GM19395 (cell line): ENCODE data around the gene SMIM43.
A peak's percentile ranks its signal among the peaks of the same experiment; 100 is the strongest.
"Not testable (repeated sequence)": the region's sequence is repeated elsewhere in the genome, so short reads cannot be mapped to it uniquely, and the experiment has no call there.

Experiments used
- ATAC-seq: cut with Tn5 transposase; IDR thresholded peaks from one replicate; pipeline ENCODE4 v1.9.1; 2021; ENCODE audit warnings: mild to moderate bottlenecking, moderate library complexity; ENCODE audit not compliant: unreplicated experiment

The SMIM43 gene

GRCh38 chr4:121737846-121738554, 27.0 kb downstream of the SMIM43 start:
- no peak for ATAC-seq

- peak; percentile 67 for ATAC-seq
Measured at GRCh38 chr4:121736735-121737351, 28.1 kb downstream of the SMIM43 start.

- ATAC-seq, result no peak
Measured at GRCh38 chr4:121734571-121734970, 30.4 kb downstream of the SMIM43 start.

- no peak for ATAC-seq
Measured at GRCh38 chr4:121733942-121734341, 31.0 kb downstream of the SMIM43 start.

GRCh38 chr4:121729753-121730152, 35.2 kb downstream of the SMIM43 start:
- not testable (repeated sequence) for ATAC-seq

- no peak for ATAC-seq
Measured at GRCh38 chr4:121728798-121729226, 36.2 kb downstream of the SMIM43 start.

- ATAC-seq, result no peak
Measured at GRCh38 chr4:121728066-121728465, 36.9 kb downstream of the SMIM43 start.

- peak; percentile 98 for ATAC-seq
Measured at GRCh38 chr4:121726642-121727268, 38.2 kb downstream of the SMIM43 start.

GRCh38 chr4:121724671-121725070, 40.3 kb downstream of the SMIM43 start:
- ATAC-seq, result no peak

- ATAC-seq, result no peak
Measured at GRCh38 chr4:121721700-121722099, 43.3 kb downstream of the SMIM43 start.

GRCh38 chr4:121720109-121720508, 44.9 kb downstream of the SMIM43 start:
- no peak for ATAC-seq

GRCh38 chr4:121717680-121718237, 47.2 kb downstream of the SMIM43 start:
- no peak for ATAC-seq

GRCh38 chr4:121714548-121714947, 50.4 kb downstream of the SMIM43 start:
- ATAC-seq, result no peak

GRCh38 chr4:121712783-121713182, 52.2 kb downstream of the SMIM43 start:
- ATAC-seq, result no peak

- peak; percentile 12 for ATAC-seq
Measured at GRCh38 chr4:121712001-121712651, 52.8 kb downstream of the SMIM43 start.

- ATAC-seq, result peak; percentile 91
Measured at GRCh38 chr4:121711263-121712000, 53.5 kb downstream of the SMIM43 start.

- ATAC-seq, result no peak
Measured at GRCh38 chr4:121709766-121710405, 55.1 kb downstream of the SMIM43 start.
